Nephron (organoid): Measurements from ENCODE around the gene BRWD1.

Source experiments
- H3K27ac Mint-ChIP-seq, 3 experiments: 2 replicates each; pipeline ENCODE4 v1.8.0; 2020; ENCODE audit warnings: mixed read lengths in 3 of 3, mild to moderate bottlenecking in 2 of 3, moderate library complexity in 1 of 3
- H3K27me3 Mint-ChIP-seq: 2 replicates; pipeline ENCODE4 v1.8.0; 2021; ENCODE audit warnings: low read depth, mild to moderate bottlenecking, moderate library complexity, mixed read lengths
- H3K36me3 Mint-ChIP-seq: 2 replicates; pipeline ENCODE4 v1.8.0; 2020; ENCODE audit warnings: low read depth, mixed read lengths
- H3K4me1 Mint-ChIP-seq: 2 replicates; pipeline ENCODE4 v1.8.0; 2020; ENCODE audit warnings: mixed read lengths
- H3K4me3 Mint-ChIP-seq, 3 experiments: 2 replicates each; pipeline ENCODE4 v1.8.0; 2020; ENCODE audit warnings: mild to moderate bottlenecking in 3 of 3, mixed read lengths in 3 of 3, moderate library complexity in 2 of 3
- H3K9me3 Mint-ChIP-seq: 2 replicates; pipeline ENCODE4 v1.8.0; 2020; ENCODE audit warnings: mixed read lengths
- TF ChIP-seq, protein P1 (sequence below), 3 experiments: fragments of 200-600 bp; sonication (generic); IDR thresholded peaks; one replicate each; pipeline ENCODE4 v1.5.0; 2021; ENCODE audit warnings: antibody characterized with exemption in 3 of 3; ENCODE audit not compliant: unreplicated experiment in 3 of 3

BRWD1 gene

DNA sequence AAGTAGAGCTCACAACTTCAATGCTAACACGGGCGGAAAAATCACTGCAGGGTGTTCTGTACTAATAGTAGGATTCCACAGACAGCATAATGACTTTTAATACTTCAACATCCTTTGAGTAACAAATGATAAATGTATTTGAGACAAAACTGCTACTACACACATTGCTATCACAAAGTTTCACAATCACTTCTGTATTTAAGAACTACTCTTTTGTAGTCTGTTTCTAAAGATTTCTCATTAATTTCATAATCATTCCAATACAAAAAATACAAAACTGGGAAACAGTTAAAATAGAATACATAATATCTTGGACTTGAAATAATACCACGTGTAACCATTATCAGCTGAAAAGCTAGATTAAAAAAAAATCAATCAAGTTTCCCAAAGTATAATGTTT is 32.8 kb upstream of the BRWD1 start:
- H3K27ac Mint-ChIP-seq: peak overlapping the region; percentile 73 to 98 (median 93)
- peaks cover 61% of the 10 kb centered on the region for H3K36me3 Mint-ChIP-seq
- TF ChIP-seq, protein P1, sequence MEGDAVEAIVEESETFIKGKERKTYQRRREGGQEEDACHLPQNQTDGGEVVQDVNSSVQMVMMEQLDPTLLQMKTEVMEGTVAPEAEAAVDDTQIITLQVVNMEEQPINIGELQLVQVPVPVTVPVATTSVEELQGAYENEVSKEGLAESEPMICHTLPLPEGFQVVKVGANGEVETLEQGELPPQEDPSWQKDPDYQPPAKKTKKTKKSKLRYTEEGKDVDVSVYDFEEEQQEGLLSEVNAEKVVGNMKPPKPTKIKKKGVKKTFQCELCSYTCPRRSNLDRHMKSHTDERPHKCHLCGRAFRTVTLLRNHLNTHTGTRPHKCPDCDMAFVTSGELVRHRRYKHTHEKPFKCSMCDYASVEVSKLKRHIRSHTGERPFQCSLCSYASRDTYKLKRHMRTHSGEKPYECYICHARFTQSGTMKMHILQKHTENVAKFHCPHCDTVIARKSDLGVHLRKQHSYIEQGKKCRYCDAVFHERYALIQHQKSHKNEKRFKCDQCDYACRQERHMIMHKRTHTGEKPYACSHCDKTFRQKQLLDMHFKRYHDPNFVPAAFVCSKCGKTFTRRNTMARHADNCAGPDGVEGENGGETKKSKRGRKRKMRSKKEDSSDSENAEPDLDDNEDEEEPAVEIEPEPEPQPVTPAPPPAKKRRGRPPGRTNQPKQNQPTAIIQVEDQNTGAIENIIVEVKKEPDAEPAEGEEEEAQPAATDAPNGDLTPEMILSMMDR (IDR thresholded peaks at IDR 0.05; ENCODE audit: unreplicated experiment in 3 of 3): no peak
- H3K27me3 Mint-ChIP-seq: no peaks in the 10 kb centered on the region
- H3K9me3 Mint-ChIP-seq: peaks cover 3% of the 10 kb centered on the region
- H3K4me1 Mint-ChIP-seq: peaks cover 45% of the 10 kb centered on the region
- peak overlapping the region; percentile 86 to 97 (median 93) for H3K4me3 Mint-ChIP-seq

DNA sequence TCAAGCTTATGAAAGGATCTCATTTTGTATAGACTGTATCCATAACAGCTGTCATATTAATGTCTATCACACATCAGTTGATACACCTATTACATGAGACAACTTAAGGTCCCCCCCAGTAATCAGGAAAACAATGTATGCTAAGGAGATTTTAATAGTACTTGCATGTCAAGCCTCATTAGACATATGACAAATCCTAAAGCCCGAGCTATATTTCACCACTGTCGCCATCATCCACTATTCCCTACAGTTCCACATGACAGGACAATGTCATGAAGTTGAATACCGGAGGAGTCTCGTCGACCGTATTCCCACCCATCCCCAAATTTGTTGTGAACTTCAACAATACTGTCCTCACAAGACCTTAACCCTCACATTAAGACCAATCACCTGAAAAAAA is 32.0 kb upstream of the BRWD1 start:
- Mint-ChIP-seq H3K4me1 (peaks cover 44% of the 10 kb centered on the region), H3K9me3 (no peaks in the 10 kb centered on the region), H3K27ac (peak overlapping the region; percentile 73 to 98 (median 93)), H3K4me3 (peak overlapping the region; percentile 86 to 97 (median 93)), H3K36me3 (peaks cover 68% of the 10 kb centered on the region), H3K27me3 (no peaks in the 10 kb centered on the region)
- TF ChIP-seq, protein P1 (IDR thresholded peaks at IDR 0.05; ENCODE audit: unreplicated experiment in 3 of 3): no peak

DNA sequence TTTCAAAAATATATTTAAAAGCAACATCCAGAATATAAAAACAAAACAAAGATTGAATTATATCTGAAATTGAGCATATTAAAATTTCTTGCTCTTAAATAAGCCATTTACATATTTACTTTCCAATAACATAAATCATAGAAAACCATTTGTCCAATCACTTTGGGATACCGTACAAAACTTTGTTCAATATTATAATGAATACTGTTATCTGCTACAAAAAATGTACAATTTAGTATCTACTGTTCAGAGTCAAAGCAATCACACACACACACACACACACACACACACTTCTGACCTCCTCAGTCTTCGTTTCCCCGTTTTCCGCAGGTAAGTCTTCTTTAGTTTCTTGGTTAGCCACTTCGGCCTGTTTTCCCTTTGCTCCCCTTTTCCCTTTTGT is 31.4 kb upstream of the BRWD1 start:
- TF ChIP-seq, protein P1 (IDR thresholded peaks at IDR 0.05; ENCODE audit: unreplicated experiment in 3 of 3): no peak
- peaks cover 68% of the 10 kb centered on the region for H3K36me3 Mint-ChIP-seq
- H3K4me3 Mint-ChIP-seq: peak overlapping the region; percentile 86 to 97 (median 93)
- H3K4me1 Mint-ChIP-seq: peaks cover 39% of the 10 kb centered on the region
- peak overlapping the region in 2 of 3 experiments; percentile 93 to 98 for H3K27ac Mint-ChIP-seq
- H3K27me3 Mint-ChIP-seq: no peaks in the 10 kb centered on the region
- no peaks in the 10 kb centered on the region for H3K9me3 Mint-ChIP-seq

DNA sequence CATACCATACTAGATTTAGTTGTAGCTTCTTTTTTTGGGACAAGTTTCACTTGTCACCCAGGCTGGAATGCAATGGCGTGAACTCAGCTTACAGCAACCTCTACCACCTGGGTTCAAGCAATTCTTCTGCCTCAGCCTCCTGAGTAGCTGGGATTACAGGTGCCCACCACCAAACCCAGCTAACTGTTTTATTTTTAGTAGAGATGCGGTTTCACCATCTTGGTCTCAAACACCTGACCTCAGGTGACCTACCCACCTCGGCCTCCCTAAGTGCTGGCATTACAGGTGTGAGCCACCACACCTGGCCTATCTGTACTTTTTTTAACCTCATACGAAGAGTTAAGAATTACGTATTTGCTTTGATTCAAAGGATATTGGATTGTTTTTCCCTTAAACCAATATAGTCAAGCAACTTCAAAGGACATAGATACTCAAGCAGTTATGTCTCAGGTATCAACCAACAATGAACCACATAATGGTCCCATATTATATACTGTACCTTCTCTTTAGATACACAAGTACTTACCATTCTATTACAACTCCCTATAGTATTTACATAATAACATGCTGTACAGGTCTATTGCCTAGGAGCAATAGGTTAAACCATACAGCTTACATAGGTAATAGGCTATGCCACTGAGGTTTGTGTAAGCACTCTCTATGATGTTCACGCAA is 28.0 kb upstream of the BRWD1 start:
- TF ChIP-seq, protein P1 (IDR thresholded peaks at IDR 0.05; ENCODE audit: unreplicated experiment in 3 of 3): no peak
- no peaks in the 10 kb centered on the region for H3K27me3 Mint-ChIP-seq
- no peak overlapping the region for H3K4me3 Mint-ChIP-seq
- H3K9me3 Mint-ChIP-seq: no peaks in the 10 kb centered on the region
- peaks cover 54% of the 10 kb centered on the region for H3K36me3 Mint-ChIP-seq
- peaks cover 25% of the 10 kb centered on the region for H3K4me1 Mint-ChIP-seq
- H3K27ac Mint-ChIP-seq: no peak overlapping the region

DNA sequence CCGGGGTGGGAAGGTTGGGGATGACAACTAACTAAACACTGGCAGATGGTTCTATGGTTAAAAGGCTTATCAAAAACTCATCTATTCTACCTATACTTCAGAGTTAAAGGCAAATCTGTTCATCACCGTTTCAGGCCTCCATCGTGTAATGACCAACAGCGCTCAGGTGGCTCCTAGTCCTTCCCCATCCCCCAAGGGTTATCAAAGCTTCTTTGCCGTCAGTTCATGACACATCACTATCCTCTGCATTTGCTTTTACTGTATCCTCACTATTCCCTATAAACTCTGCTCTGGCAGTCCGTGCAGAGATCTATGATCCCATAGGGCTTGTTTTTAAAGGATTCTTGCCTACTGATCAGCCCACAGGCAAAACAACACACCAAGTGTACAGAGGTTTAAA is 27.3 kb upstream of the BRWD1 start:
- H3K4me1 Mint-ChIP-seq: peaks cover 18% of the 10 kb centered on the region
- no peaks in the 10 kb centered on the region for H3K27me3 Mint-ChIP-seq
- H3K27ac Mint-ChIP-seq: no peak overlapping the region
- H3K9me3 Mint-ChIP-seq: no peaks in the 10 kb centered on the region
- H3K4me3 Mint-ChIP-seq: no peak overlapping the region
- TF ChIP-seq, protein P1 (IDR thresholded peaks at IDR 0.05; ENCODE audit: unreplicated experiment in 3 of 3): no peak
- peaks cover 47% of the 10 kb centered on the region for H3K36me3 Mint-ChIP-seq

DNA sequence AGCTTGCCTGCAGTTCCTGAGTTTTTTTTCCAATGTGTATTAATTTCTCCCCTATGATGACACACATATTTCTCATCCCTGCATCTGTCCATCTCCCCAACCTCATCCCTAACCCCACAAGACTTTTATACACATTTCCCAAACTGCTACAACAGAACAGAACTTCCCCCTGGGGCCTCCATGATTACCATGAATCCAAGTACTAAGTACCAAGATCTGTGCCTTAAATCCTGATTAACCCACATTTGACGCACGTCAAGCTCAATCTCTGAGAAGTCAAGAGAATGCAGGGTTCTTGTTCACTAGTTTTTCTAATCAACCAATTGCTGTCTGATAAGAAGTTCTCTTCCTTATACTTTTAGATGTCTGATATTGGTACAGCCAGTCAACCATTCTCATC is 25.8 kb upstream of the BRWD1 start:
- H3K27ac Mint-ChIP-seq: peak overlapping the region in 2 of 3 experiments; percentile 1 to 4
- no peaks in the 10 kb centered on the region for H3K27me3 Mint-ChIP-seq
- peaks cover 9% of the 10 kb centered on the region for H3K4me1 Mint-ChIP-seq
- TF ChIP-seq, protein P1 (IDR thresholded peaks at IDR 0.05; ENCODE audit: unreplicated experiment in 3 of 3): no peak
- H3K4me3 Mint-ChIP-seq: no peak overlapping the region
- H3K9me3 Mint-ChIP-seq: no peaks in the 10 kb centered on the region
- H3K36me3 Mint-ChIP-seq: peaks cover 33% of the 10 kb centered on the region
